Osteoblast (primary cell): Measurements from ENCODE around the gene PCDHGB2. TPM values are rescaled to one million over a fixed set of nuclear protein-coding genes. Genes with fewer than 3 reads are reported as not detected.
"Not testable (repeated sequence)": the region's sequence is repeated elsewhere in the genome, so short reads cannot be mapped to it uniquely, and the experiment has no call there.

Source experiments
- DNase-seq: peaks from one replicate; pipeline ENCODE4 v3.0.0; 2011; ENCODE audit warnings: low spot score, mixed read lengths; ENCODE audit not compliant: insufficient read length; ENCODE audit errors: missing footprints
- H2AFZ ChIP-seq: 2 replicates; pipeline ENCODE4 v1.6.0; 2011; ENCODE audit warnings: mild to moderate bottlenecking, low read length
- H3K27ac ChIP-seq: 2 replicates; pipeline ENCODE4 v1.5.1; 2011; ENCODE audit warnings: mild to moderate bottlenecking, low read depth, low read length, moderate library complexity
- H3K27me3 ChIP-seq: 2 replicates; pipeline ENCODE4 v1.6.0; 2012; ENCODE audit warnings: mild to moderate bottlenecking, control low read depth, inconsistent platforms, low read length, moderate library complexity; ENCODE audit not compliant: insufficient read depth
- H3K36me3 ChIP-seq: 2 replicates; pipeline ENCODE4 v1.5.1; 2011; ENCODE audit warnings: mild to moderate bottlenecking, low read length, control low read depth, moderate library complexity; ENCODE audit not compliant: insufficient read depth
- H3K4me1 ChIP-seq: 2 replicates; pipeline ENCODE4 v1.5.1; 2011; ENCODE audit warnings: mild to moderate bottlenecking, low read length, control low read depth, moderate library complexity; ENCODE audit not compliant: insufficient read depth
- H3K4me2 ChIP-seq: 2 replicates; pipeline ENCODE4 v1.6.0; 2011; ENCODE audit warnings: mild to moderate bottlenecking, low read length; ENCODE audit not compliant: insufficient read depth
- H3K4me3 ChIP-seq: fragments of 200-600 bp; sonication (generic); 3 replicates; pipeline ENCODE4 v1.5.1; 2012; ENCODE audit warnings: mild to moderate bottlenecking, low read length, inconsistent platforms; ENCODE audit not compliant: insufficient read depth
- H3K79me2 ChIP-seq: 2 replicates; pipeline ENCODE4 v1.6.0; 2012; ENCODE audit warnings: mild to moderate bottlenecking, low read length, control low read depth, inconsistent platforms; ENCODE audit not compliant: insufficient read depth
- H3K9me3 ChIP-seq: 2 replicates; pipeline ENCODE4 v1.5.1; 2011; ENCODE audit warnings: low read depth, low read length, control low read depth
- H4K20me1 ChIP-seq: 2 replicates; pipeline ENCODE4 v1.6.0; 2012; ENCODE audit warnings: mild to moderate bottlenecking, low read length, control low read depth; ENCODE audit not compliant: insufficient read depth
- CTCF ChIP-seq: IDR thresholded peaks from 2 replicates; pipeline ENCODE4 v1.5.1; 2011; ENCODE audit warnings: mild to moderate bottlenecking, low read depth, low read length, moderate library complexity; ENCODE audit errors: extremely low read depth
- total RNA-seq: library from RNA; depleted of rRNA; stranded (reverse); fragments of >200 nt; gene quantifications from 2 replicates; pipeline ENCODE4 v1.2.3, GENCODE V29; 2012

Gene PCDHGB2
- total RNA-seq, 1 donor: 4.3 TPM

GRCh38 chr5:141326088-141326854 is 33.5 kb upstream of the PCDHGB2 start:
- no peaks in the 10 kb centered on the region for H3K9me3 ChIP-seq
- peak; percentile 89 for DNase-seq

GRCh38 chr5:141328231-141328630 is 31.6 kb upstream of the PCDHGB2 start:
- Histone ChIP-seq H3K27me3 (peaks cover 19% of the 10 kb centered on the region), H3K27ac (no peak overlapping the region), H3K9me3 (no peaks in the 10 kb centered on the region), H3K4me1 (peaks cover 9% of the 10 kb centered on the region), H3K4me2 (no peak overlapping the region), H3K79me2 (no peaks in the 10 kb centered on the region), H2AFZ (no peak overlapping the region), H4K20me1 (no peaks in the 10 kb centered on the region), H3K4me3 (no peak overlapping the region), H3K36me3 (no peaks in the 10 kb centered on the region)
- TF ChIP-seq CTCF: no peak
- no peak for DNase-seq

More at GRCh38 chr5:141326088-141326854, 33.5 kb upstream of the PCDHGB2 start:
- Histone ChIP-seq H3K36me3 (no peaks in the 10 kb centered on the region), H4K20me1 (no peaks in the 10 kb centered on the region), H3K4me1 (peaks cover 9% of the 10 kb centered on the region), H3K27me3 (peaks cover 4% of the 10 kb centered on the region), H2AFZ (peak overlapping the region; percentile 97), H3K4me3 (peak overlapping the region; percentile 77), H3K4me2 (peak overlapping the region; percentile 98), H3K27ac (peak overlapping the region; percentile 47), H3K79me2 (no peaks in the 10 kb centered on the region)
- TF ChIP-seq CTCF: peak; percentile 85

- Histone ChIP-seq H3K4me3 (peak within 1 kb of the TSS; percentile 74), H3K9me3 (no peaks in the 10 kb centered on the region), H4K20me1 (no peaks in the 10 kb centered on the region), H3K4me2 (peak within 1 kb of the TSS; percentile 97), H3K36me3 (no peaks in the 10 kb centered on the region), H3K27me3 (peaks cover 23% of the 10 kb centered on the region), H3K79me2 (no peaks in the 10 kb centered on the region), H2AFZ (peak within 1 kb of the TSS; percentile 97), H3K4me1 (peaks cover 9% of the 10 kb centered on the region), H3K27ac (no peak within 1 kb of the TSS)
- DNase-seq: peak; percentile 94
- peak; percentile 75 for TF ChIP-seq CTCF
Measured at GRCh38 chr5:141330299-141331080, 29.3 kb upstream of the PCDHGB2 start, which contains the start of gene PCDHGA1. Gene PCDHGA1 (plus strand): TSS chr5:141330514.

DNA sequence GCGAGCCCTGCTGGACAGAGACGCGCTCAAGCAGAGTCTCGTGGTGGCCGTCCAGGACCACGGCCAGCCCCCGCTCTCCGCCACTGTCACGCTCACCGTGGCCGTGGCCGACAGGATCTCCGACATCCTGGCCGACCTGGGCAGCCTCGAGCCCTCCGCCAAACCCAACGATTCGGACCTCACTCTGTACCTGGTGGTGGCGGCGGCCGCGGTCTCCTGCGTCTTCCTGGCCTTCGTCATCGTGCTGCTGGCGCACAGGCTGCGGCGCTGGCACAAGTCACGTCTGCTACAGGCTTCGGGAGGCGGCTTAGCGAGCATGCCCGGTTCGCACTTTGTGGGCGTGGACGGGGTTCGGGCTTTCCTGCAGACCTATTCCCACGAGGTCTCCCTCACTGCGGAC is 27.2 kb upstream of the PCDHGB2 start:
- H3K27ac ChIP-seq, H3K4me1 ChIP-seq, H3K4me2 ChIP-seq, H3K9me3 ChIP-seq, H2AFZ ChIP-seq, H3K36me3 ChIP-seq, H3K79me2 ChIP-seq, H4K20me1 ChIP-seq, DNase-seq, H3K4me3 ChIP-seq: not testable (repeated sequence)
- peaks cover 34% of the 10 kb centered on the region for H3K27me3 ChIP-seq
